Keratinocyte (primary cell): ENCODE data around the gene SHMT2.

Experiments
- EZH2 ChIP-seq: IDR thresholded peaks from one replicate; pipeline ENCODE4 v1.6.1; 2012; ENCODE audit warnings: inconsistent platforms, mild to moderate bottlenecking, low read length, moderate library complexity
- TF ChIP-seq, protein P1 (sequence below), 3 experiments: IDR thresholded peaks in 1 of 3; conservative IDR thresholded peaks in 1 of 3; optimal IDR thresholded peaks in 1 of 3; 2 replicates in 2 of 3; 3 replicates in 1 of 3; pipeline versions ENCODE3 to v1.5.1; 2011; ENCODE audit warnings: low read length in 3 of 3, mild to moderate bottlenecking in 3 of 3, moderate library complexity in 2 of 3, control low read depth in 1 of 3, inconsistent platforms in 1 of 3; ENCODE audit not compliant: insufficient read depth in 2 of 3; ENCODE audit errors: extremely low read depth in 1 of 3

GRCh38 chr12:57187222-57188089, 42.1 kb upstream of the SHMT2 start:
- no peak for TF ChIP-seq EZH2
- TF ChIP-seq, protein P1, sequence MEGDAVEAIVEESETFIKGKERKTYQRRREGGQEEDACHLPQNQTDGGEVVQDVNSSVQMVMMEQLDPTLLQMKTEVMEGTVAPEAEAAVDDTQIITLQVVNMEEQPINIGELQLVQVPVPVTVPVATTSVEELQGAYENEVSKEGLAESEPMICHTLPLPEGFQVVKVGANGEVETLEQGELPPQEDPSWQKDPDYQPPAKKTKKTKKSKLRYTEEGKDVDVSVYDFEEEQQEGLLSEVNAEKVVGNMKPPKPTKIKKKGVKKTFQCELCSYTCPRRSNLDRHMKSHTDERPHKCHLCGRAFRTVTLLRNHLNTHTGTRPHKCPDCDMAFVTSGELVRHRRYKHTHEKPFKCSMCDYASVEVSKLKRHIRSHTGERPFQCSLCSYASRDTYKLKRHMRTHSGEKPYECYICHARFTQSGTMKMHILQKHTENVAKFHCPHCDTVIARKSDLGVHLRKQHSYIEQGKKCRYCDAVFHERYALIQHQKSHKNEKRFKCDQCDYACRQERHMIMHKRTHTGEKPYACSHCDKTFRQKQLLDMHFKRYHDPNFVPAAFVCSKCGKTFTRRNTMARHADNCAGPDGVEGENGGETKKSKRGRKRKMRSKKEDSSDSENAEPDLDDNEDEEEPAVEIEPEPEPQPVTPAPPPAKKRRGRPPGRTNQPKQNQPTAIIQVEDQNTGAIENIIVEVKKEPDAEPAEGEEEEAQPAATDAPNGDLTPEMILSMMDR (optimal IDR thresholded peaks at IDR 0.05 in 1 of 3, IDR thresholded peaks at IDR 0.05 in 1 of 3, conservative IDR thresholded peaks at IDR 0.05 in 1 of 3; ENCODE audit: extremely low read depth in 1 of 3, insufficient read depth in 2 of 3, low read length in 3 of 3) = no peak
